Skeletal muscle tissue (tissue), 4 donors: ENCODE data around the gene MAN2C1. TPM values are rescaled to one million over a fixed set of nuclear protein-coding genes. Genes with fewer than 3 reads are reported as not detected.
"Not testable (repeated sequence)": the region's sequence is repeated elsewhere in the genome, so short reads cannot be mapped to it uniquely, and the experiment has no call there.

Experiments used
- H3K27ac ChIP-seq: one replicate; pipeline ENCODE4 v1.7.0; 2013; ENCODE audit warnings: mild to moderate bottlenecking, low read depth, low read length, inconsistent platforms
- H3K27me3 ChIP-seq, 3 donors: one replicate each; pipeline ENCODE4 v1.7.0; 2013; ENCODE audit warnings: low read length in 3 of 3; ENCODE audit not compliant: control insufficient read depth in 3 of 3, insufficient read depth in 3 of 3
- H3K36me3 ChIP-seq, 3 donors: one replicate each; pipeline ENCODE4 v1.7.0; 2013; ENCODE audit warnings: low read length in 3 of 3; ENCODE audit not compliant: control insufficient read depth in 3 of 3, insufficient read depth in 3 of 3
- H3K4me1 ChIP-seq, 3 donors: one replicate each; pipeline ENCODE4 v1.7.0; 2013; ENCODE audit warnings: low read length in 3 of 3, mild to moderate bottlenecking in 3 of 3; ENCODE audit not compliant: control insufficient read depth in 3 of 3, insufficient read depth in 3 of 3
- H3K4me3 ChIP-seq, 3 donors: one replicate each; pipeline ENCODE4 v1.7.0; 2013; ENCODE audit warnings: low read length in 3 of 3
- H3K9ac ChIP-seq, 3 donors: one replicate each; pipeline ENCODE4 v1.7.0; 2013; ENCODE audit warnings: low read length in 3 of 3, mild to moderate bottlenecking in 3 of 3, moderate library complexity in 2 of 3, low read depth in 1 of 3
- H3K9me3 ChIP-seq, 3 donors: one replicate each; pipeline ENCODE4 v1.7.0; 2013; ENCODE audit warnings: low read length in 3 of 3; ENCODE audit not compliant: control insufficient read depth in 3 of 3
- total RNA-seq: library from RNA; depleted of rRNA; stranded (reverse); fragments of >200 nt; gene quantifications from one replicate; pipeline ENCODE4 v1.2.3, GENCODE V29; 2014
- donor health status: Osteomylitis.

Gene MAN2C1
- total RNA-seq, 1 donor from 2014 or later: 80.4 TPM

DNA sequence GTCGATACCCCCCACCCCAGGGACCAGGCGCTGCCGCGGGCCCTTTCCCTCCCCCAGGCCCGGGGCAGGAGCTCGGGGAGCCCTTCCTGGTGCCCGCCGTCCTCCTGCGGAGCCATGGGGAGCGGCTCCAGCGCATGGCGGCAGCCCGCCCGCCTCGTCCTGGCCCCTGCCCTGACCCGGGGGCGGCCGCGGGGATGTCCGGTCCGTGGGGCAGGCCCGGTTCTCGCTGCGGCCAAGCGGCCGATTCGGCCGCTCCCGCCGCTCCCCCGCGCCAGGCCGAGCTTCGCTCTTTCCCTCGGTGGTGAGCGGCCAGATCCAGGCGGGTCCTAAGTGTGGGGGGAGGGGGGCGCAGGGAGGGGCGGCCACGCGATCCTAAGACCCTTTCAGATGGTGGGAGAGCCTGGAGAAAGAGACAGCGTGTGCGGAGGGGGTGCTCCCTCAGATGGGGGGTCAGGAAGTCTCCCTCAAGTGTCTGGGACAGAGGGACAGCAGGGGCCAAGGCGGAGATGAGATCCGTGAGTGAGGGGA is 20.3 kb downstream of the MAN2C1 start:
- no peak overlapping the region for H3K27ac ChIP-seq

DNA sequence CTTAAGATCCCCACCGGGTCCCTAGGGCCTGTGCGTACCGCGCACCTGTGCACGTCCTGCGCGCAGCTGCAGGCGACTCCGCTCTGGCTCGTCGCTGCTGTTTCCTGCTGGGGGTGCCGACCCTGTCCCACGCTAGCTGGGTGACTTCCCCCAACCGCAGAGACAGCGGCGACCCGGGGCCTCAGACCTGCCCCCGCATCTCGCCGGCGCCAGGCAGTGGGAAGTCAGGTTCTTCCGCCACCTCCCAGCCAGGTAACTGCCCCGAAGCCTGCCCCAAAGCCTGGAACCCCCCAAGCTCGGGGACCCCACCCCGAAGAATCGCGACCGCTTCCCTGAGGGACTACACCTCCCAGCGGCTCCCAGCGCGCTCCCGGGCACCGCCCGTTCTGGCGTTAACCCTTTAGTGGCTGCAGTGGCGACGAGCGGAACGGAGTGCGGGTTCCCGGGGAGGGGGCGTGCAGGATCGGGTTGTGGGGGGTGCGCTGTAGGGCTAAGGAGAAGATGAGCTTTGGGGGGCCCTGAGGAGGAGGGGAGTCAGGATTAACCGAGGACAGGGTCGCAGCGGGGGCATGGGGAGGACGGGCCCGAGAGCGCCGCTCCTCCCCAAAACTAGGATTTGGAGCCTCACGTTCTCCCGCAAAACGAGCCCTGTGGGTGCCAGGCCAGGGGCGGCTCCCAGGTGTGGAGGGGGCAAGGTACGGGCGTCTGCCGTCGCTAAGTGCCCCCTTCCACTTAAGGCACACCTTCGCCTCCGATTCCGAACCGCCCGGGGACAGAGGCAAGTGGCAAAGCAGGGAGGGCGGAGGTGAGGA is 21.0 kb downstream of the MAN2C1 start:
- Histone ChIP-seq H3K36me3 (no peaks in the 10 kb centered on the region), H3K27ac (peak overlapping the region; percentile 26), H3K9ac (peak overlapping the region; percentile 88 to 92 (median 92)), H3K4me1 (peaks cover 8 to 22% (median 10%) of the 10 kb centered on the region in 3 donors), H3K27me3 (no peaks in the 10 kb centered on the region), H3K4me3 (peak overlapping the region; percentile 72 to 92 (median 88)), H3K9me3 (no peaks in the 10 kb centered on the region)

More for the DNA sequence above, 20.3 kb downstream of the MAN2C1 start:
- Histone ChIP-seq H3K9me3 (no peaks in the 10 kb centered on the region), H3K36me3 (no peaks in the 10 kb centered on the region), H3K27me3 (no peaks in the 10 kb centered on the region), H3K9ac (peak overlapping the region; percentile 88 to 92 (median 92)), H3K4me3 (peak overlapping the region; percentile 77 to 92 (median 88)), H3K4me1 (peaks cover 8 to 22% (median 10%) of the 10 kb centered on the region in 3 donors)

DNA sequence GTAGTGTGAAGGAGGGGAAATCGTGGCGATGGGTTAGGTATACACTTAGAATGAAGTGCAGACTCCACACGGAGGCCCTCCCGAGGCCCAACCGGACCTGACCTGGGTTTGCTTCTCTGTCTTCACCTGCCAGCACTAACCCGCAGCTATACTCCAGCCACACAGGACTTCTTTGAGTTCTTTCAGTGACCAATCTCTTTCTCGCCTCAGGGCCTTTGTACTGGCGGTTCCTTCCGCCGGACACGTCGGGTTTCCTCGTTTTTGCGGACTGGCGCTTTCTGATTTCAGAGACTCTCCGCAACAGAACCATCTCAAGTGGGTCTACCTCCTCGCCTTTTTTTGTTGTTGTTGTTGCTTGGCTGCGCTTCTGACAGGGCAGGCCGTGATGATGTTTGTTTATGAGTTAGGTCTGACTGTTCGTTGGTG is 21.6 kb downstream of the MAN2C1 start, which contains the start of gene NEIL1:
NEIL1 (plus strand) TSS at position 244 of the 426 bp plus-strand sequence. CDS start 1,867 bp downstream, outside the sequence.
- H3K4me1 ChIP-seq: peaks cover 8 to 22% (median 10%) of the 10 kb centered on the region in 3 donors
- H3K4me3 ChIP-seq: peak within 1 kb of the TSS; percentile 72 to 92 (median 88)
- H3K27ac ChIP-seq: peak within 1 kb of the TSS; percentile 26
- no peaks in the 10 kb centered on the region for H3K27me3 ChIP-seq
- H3K9me3 ChIP-seq: no peaks in the 10 kb centered on the region
- no peaks in the 10 kb centered on the region for H3K36me3 ChIP-seq
- H3K9ac ChIP-seq: peak within 1 kb of the TSS; percentile 88 to 92 (median 92)

DNA sequence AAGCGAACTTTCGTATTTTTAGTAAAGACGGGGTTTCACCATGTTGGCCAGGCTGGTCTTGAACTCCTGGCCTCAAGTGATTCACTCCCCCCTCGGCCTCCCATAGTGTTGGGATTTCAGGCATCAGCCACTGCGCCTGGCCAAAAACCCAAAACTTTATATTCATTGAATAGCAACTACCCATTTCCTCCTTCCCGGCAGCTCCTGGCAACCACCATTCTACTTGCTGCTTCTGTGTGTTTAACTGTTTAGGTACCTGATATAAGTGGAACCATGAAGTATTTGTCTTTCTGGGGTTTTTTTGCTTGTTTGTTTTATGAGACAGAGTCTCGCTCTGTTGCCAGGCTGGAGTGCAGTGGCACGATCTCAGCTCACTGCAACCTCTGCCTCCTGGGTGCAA is 24.5 kb downstream of the MAN2C1 start:
- not testable (repeated sequence) for H3K9me3 ChIP-seq, H3K27me3 ChIP-seq, H3K27ac ChIP-seq, H3K9ac ChIP-seq, H3K4me3 ChIP-seq
- Histone ChIP-seq H3K36me3 (peaks cover 4 to 11% (median 6%) of the 10 kb centered on the region in 3 donors), H3K4me1 (peaks cover 5 to 19% (median 7%) of the 10 kb centered on the region in 3 donors)

DNA sequence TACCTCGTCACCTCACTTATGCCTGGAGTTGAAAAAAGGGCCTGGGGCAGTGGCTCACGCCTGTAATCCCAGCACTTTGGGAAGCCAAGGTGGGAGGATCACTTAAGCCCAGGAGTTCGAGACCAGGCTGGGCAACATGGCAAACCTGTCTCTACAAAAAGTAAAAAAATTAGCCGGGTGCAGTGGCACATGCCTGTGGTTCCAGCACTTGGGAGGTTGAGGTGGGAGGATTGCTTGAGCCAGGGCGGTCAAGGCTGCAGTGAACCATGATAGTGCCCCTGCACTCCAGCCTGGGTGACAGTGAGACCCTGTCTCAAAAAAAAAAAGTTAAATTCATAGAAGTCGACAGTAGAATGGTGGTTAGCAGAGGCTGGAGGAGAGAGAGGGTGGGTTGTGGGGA is 26.2 kb downstream of the MAN2C1 start:
- no peaks in the 10 kb centered on the region for H3K27me3 ChIP-seq
- peaks cover 0 to 6% (median 2%) of the 10 kb centered on the region in 3 donors for H3K4me1 ChIP-seq
- H3K9ac ChIP-seq: no peak overlapping the region
- H3K27ac ChIP-seq: no peak overlapping the region
- peaks cover 4 to 11% (median 7%) of the 10 kb centered on the region in 3 donors for H3K36me3 ChIP-seq
- H3K9me3 ChIP-seq: no peaks in the 10 kb centered on the region
- H3K4me3 ChIP-seq: no peak overlapping the region

DNA sequence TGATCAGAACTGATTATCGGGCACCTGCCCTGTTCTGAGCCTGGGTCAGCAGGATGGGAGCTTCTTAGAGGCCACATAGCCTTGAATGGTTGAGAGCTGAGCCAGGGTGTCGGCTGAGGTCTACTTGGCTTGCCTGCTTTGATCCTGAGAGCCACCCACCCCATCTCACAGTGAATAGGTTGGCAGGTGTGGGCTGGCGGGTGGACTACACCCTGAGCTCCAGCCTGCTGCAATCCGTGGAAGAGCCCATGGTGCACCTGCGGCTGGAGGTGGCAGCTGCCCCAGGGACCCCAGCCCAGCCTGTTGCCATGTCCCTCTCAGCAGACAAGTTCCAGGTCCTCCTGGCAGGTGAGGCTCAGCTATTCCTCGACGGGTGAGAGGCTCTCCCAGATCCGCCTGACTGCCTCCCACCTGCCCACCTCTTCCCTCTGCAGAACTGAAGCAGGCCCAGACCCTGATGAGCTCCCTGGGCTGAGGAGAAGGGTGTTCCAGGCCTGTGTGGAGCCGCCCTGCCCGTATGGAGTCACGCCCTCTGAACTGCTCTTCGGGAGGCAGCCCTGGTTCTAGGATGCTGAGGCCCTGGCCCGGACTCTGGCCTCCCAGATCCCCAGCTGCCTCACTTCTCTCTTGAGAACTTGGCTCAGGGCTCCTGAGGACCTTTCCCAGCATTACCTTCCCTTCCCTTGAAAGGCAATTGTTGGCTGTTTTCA is 28.7 kb downstream of the MAN2C1 start:
- H3K27ac ChIP-seq: no peak overlapping the region
- no peak overlapping the region for H3K4me3 ChIP-seq
- H3K9ac ChIP-seq: no peak overlapping the region
- peaks cover 4 to 11% (median 7%) of the 10 kb centered on the region in 3 donors for H3K36me3 ChIP-seq
- H3K9me3 ChIP-seq: no peaks in the 10 kb centered on the region
- no peaks in the 10 kb centered on the region for H3K27me3 ChIP-seq
- H3K4me1 ChIP-seq: peaks cover 7 to 12% (median 7%) of the 10 kb centered on the region in 3 donors

DNA sequence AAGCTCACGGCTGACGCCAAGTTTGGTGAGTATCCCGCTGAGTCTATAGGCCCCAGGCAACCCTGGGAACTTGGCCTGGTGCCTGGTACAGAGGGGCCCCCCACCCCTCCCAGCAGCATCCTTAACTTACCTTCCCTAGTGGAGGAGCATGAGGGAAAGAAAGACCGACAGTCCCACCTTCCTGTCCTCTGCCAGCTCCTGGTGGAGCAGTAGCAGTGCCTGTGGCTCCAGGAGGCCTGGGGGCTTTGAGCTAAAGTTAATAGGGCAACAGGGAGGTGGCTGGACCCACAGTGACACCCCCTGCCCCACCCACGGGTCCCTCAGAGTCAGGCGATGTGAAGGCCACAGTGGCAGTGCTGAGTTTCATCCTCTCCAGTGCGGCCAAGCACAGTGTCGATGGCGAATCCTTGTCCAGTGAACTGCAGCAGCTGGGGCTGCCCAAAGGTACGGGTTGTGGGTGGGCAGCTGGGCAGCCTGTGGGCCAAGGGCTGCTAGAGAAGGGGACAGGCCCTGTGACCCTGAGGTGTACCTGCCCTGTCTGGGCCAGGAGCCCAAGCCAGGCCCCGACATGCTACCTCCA is 29.7 kb downstream of the MAN2C1 start:
- H3K9me3 ChIP-seq: no peaks in the 10 kb centered on the region
- H3K27ac ChIP-seq: no peak overlapping the region
- no peaks in the 10 kb centered on the region for H3K27me3 ChIP-seq
- peaks cover 7 to 12% (median 7%) of the 10 kb centered on the region in 3 donors for H3K4me1 ChIP-seq
- H3K9ac ChIP-seq: no peak overlapping the region
- no peak overlapping the region for H3K4me3 ChIP-seq
- H3K36me3 ChIP-seq: peaks cover 4 to 11% (median 7%) of the 10 kb centered on the region in 3 donors

DNA sequence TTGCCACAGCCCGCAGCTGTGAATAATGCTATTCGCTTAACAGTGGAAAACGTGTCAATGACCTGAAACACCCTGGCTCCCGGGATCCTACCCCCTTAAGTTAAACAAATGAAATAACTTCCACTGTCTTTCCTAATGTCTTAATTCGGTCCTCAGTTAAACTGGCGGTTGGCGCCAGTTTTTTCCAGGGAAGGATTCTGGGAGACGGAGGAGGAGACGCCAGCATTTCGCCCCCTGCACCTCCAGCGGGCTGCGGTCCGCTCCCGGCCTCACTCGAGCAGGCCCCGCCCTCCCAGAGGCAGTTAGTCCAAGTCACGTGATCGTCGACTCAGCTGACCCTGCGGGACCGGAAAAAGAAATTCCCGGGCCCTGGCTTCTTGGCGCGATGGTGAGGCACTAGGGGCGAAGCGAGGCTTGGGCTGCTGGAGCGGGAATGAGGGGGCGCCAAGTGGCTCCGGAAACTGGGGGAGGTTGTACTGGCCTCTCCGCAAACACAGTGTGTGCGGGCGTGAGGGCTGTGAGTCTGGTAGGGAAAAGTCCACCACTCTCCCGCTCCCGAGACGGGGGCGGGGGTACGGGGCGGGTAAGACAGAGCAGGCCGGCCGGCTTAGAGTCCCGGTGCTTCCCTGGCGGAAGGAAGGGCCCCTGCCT is 32.6 kb downstream of the MAN2C1 start, which contains the start of gene COMMD4:
COMMD4 (plus strand) TSS at position 359 of the 651 bp plus-strand sequence; CDS start at position 386, 27 bp downstream.
- Histone ChIP-seq H3K9ac (peak within 1 kb of the TSS; percentile 77 to 84 (median 80)), H3K27ac (peak within 1 kb of the TSS; percentile 44), H3K9me3 (no peaks in the 10 kb centered on the region), H3K27me3 (no peaks in the 10 kb centered on the region), H3K36me3 (peaks cover 4 to 7% (median 6%) of the 10 kb centered on the region in 3 donors), H3K4me1 (peaks cover 7 to 12% (median 7%) of the 10 kb centered on the region in 3 donors), H3K4me3 (peak within 1 kb of the TSS; percentile 57 to 90 (median 81))

DNA sequence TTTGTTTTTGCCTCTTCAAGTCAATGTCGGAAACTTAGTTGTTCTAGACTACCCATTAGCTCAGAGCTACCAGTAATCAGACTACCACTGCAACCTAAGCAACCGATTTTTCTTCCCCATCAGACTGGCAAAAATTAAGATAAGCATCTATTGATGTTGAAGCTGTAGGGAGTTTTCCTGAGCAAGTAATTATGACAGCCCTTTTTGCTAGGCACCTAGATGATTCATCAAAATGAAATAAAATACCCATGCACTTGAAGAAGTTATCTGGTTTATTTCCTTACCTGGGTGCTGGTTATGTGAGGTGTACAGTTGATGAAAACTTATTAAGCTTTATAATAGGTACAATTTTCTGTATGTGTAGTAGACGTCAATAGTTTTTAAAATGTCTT is 33.1 kb downstream of the MAN2C1 start:
- peak overlapping the region; percentile 44 for H3K27ac ChIP-seq
- no peaks in the 10 kb centered on the region for H3K9me3 ChIP-seq
- H3K27me3 ChIP-seq: no peaks in the 10 kb centered on the region
- peaks cover 4 to 6% (median 5%) of the 10 kb centered on the region in 3 donors for H3K36me3 ChIP-seq
- peak overlapping the region; percentile 57 to 90 (median 81) for H3K4me3 ChIP-seq
- peaks cover 7 to 12% (median 7%) of the 10 kb centered on the region in 3 donors for H3K4me1 ChIP-seq
- H3K9ac ChIP-seq: peak overlapping the region; percentile 68 to 84 (median 77)
